IMR-90 (cell line): Measurements from ENCODE around the gene NISCH. TPM values are rescaled to one million over a fixed set of nuclear protein-coding genes. Genes with fewer than 3 reads are reported as not detected.

Experiments
- ATAC-seq: fragments of 200-7000 bp; cut with Tn5 transposase; 2 replicates; pipeline ENCODE4 v1.9.1; 2020; ENCODE audit warnings: low read depth, mild to moderate bottlenecking, moderate library complexity
- BruUV-seq: library from RNA; stranded (reverse); fragments of 400-500 nt; replicated peaks from 2 replicates; lab custom pipeline; 2021; lab: Mats Ljungman, UMichigan
- CTCF ChIA-PET: fragments of 300-600 bp; formaldehyde crosslinking; extraction: SDS; loops from one replicate; lab custom pipeline; 2021; ENCODE audit warnings: antibody characterized with exemption; lab: Yijun Ruan, JAX
- POLR2A ChIA-PET: fragments of 300-600 bp; sonication (Branson Sonifier 250); formaldehyde crosslinking; loops from one replicate; lab custom pipeline; 2022; ENCODE audit warnings: antibody characterized with exemption; ENCODE audit not compliant: unreplicated experiment; lab: Charles Lee
- DNase-seq: peaks from one replicate; pipeline ENCODE4 v3.0.0; 2013
- H2AFZ ChIP-seq: replicated peaks from 2 replicates; pipeline ENCODE3; 2013; ENCODE audit warnings: low read length, mild to moderate bottlenecking; ENCODE audit not compliant: poor library complexity
- H2AK5ac ChIP-seq: 2 replicates; pipeline ENCODE4 v1.6.1; 2013; ENCODE audit warnings: low read depth, low read length, inconsistent platforms
- H2AK9ac ChIP-seq: replicated peaks from 2 replicates; pipeline ENCODE3; 2013; ENCODE audit warnings: mild to moderate bottlenecking, low read depth, low read length, moderate library complexity; ENCODE audit not compliant: poor library complexity
- H2BK120ac ChIP-seq: 2 replicates; pipeline ENCODE4 v1.6.1; 2013; ENCODE audit warnings: low read depth, low read length, inconsistent platforms
- H2BK15ac ChIP-seq: 3 replicates; pipeline ENCODE4 v1.6.1; 2013; ENCODE audit warnings: low read depth, low read length, inconsistent platforms
- H2BK20ac ChIP-seq: 2 replicates; pipeline ENCODE4 v1.6.1; 2013; ENCODE audit warnings: low read depth, mild to moderate bottlenecking, inconsistent platforms, low read length, moderate library complexity
- H2BK5ac ChIP-seq: 2 replicates; pipeline ENCODE4 v1.6.1; 2013; ENCODE audit warnings: mild to moderate bottlenecking, low read depth, low read length, inconsistent platforms; ENCODE audit not compliant: poor library complexity, severe bottlenecking
- H3K14ac ChIP-seq: replicated peaks from 2 replicates; pipeline ENCODE4 v1.6.1; 2013; ENCODE audit warnings: low read depth, low read length, inconsistent platforms
- H3K18ac ChIP-seq: 2 replicates; pipeline ENCODE4 v1.6.1; 2013; ENCODE audit warnings: low read depth, low read length, control low read depth
- H3K23ac ChIP-seq: 2 replicates; pipeline ENCODE4 v1.6.1; 2013; ENCODE audit warnings: low read depth, low read length, inconsistent platforms
- H3K27ac ChIP-seq: 2 replicates; pipeline ENCODE4 v1.5.1; 2013; ENCODE audit warnings: mild to moderate bottlenecking, control low read depth, low read length; ENCODE audit not compliant: insufficient read depth
- H3K27me3 ChIP-seq: 2 replicates; pipeline ENCODE4 v1.6.1; 2013; ENCODE audit warnings: low read length; ENCODE audit not compliant: control insufficient read depth, insufficient read depth
- H3K36me3 ChIP-seq: 2 replicates; pipeline ENCODE4 v1.6.1; 2013; ENCODE audit warnings: low read length, mixed read lengths; ENCODE audit not compliant: control insufficient read depth, insufficient read depth
- H3K4ac ChIP-seq: 2 replicates; pipeline ENCODE4 v1.6.1; 2013; ENCODE audit warnings: low read depth, low read length, inconsistent platforms
- H3K4me1 ChIP-seq: 2 replicates; pipeline ENCODE4 v1.6.1; 2013; ENCODE audit warnings: low read length, mixed read lengths; ENCODE audit not compliant: control insufficient read depth, insufficient read depth
- H3K4me2 ChIP-seq: 2 replicates; pipeline ENCODE4 v1.6.1; 2013; ENCODE audit warnings: low read depth, mild to moderate bottlenecking, control low read depth, low read length, moderate library complexity
- H3K4me3 ChIP-seq: 2 replicates; pipeline ENCODE4 v1.5.1; 2013; ENCODE audit warnings: low read depth, mild to moderate bottlenecking, control low read depth, low read length, moderate library complexity; ENCODE audit not compliant: insufficient read depth
- H3K56ac ChIP-seq: 2 replicates; pipeline ENCODE4 v1.6.1; 2013; ENCODE audit warnings: low read length, inconsistent platforms; ENCODE audit not compliant: insufficient read depth; ENCODE audit errors: extremely low read depth
- H3K79me1 ChIP-seq, 2 experiments: 2 replicates each; pipeline ENCODE4 v1.6.1; 2013; ENCODE audit warnings: low read length in 2 of 2, inconsistent platforms in 1 of 2, low read depth in 1 of 2
- H3K9ac ChIP-seq: 2 replicates; pipeline ENCODE4 v1.6.1; 2013; ENCODE audit warnings: low read depth, low read length, control low read depth
- H3K9me1 ChIP-seq: 2 replicates; pipeline ENCODE4 v1.6.1; 2013; ENCODE audit warnings: low read length, inconsistent platforms; ENCODE audit not compliant: insufficient read depth
- H3K9me3 ChIP-seq: 2 replicates; pipeline ENCODE4 v1.6.1; 2013; ENCODE audit warnings: low read length; ENCODE audit not compliant: control insufficient read depth, insufficient read depth
- H4K20me1 ChIP-seq: 2 replicates; pipeline ENCODE4 v1.6.1; 2013; ENCODE audit warnings: low read length, inconsistent platforms; ENCODE audit not compliant: insufficient read depth
- H4K5ac ChIP-seq: 2 replicates; pipeline ENCODE4 v1.6.1; 2013; ENCODE audit warnings: mild to moderate bottlenecking, low read depth, low read length, control low read depth
- H4K8ac ChIP-seq, 2 experiments: 2 replicates each; pipeline ENCODE4 v1.6.1; 2013; ENCODE audit warnings: low read depth in 2 of 2, low read length in 2 of 2, control low read depth in 1 of 2, inconsistent platforms in 1 of 2
- H4K91ac ChIP-seq: 2 replicates; pipeline ENCODE4 v1.6.1; 2013; ENCODE audit warnings: low read depth, low read length, inconsistent platforms; ENCODE audit not compliant: insufficient read depth
- BHLHE40 ChIP-seq: fragments of 150-350 bp; IDR thresholded peaks from 2 replicates; pipeline ENCODE4 v1.6.1; 2016; ENCODE audit warnings: mild to moderate bottlenecking, low read depth, low read length
- CEBPB ChIP-seq: IDR thresholded peaks from 2 replicates; pipeline ENCODE4 v1.6.1; 2012; ENCODE audit warnings: low read depth, low read length, improper control_type of control experiment
- ELK1 ChIP-seq: fragments of 150-350 bp; IDR thresholded peaks from 2 replicates; pipeline ENCODE4 v1.6.1; 2016; ENCODE audit warnings: low read depth, mild to moderate bottlenecking, low read length, moderate library complexity, borderline replicate concordance
- MAFK ChIP-seq: IDR thresholded peaks from 2 replicates; pipeline ENCODE4 v1.6.1; 2012; ENCODE audit warnings: low read depth, low read length, improper control_type of control experiment
- MAZ ChIP-seq: IDR thresholded peaks from 2 replicates; pipeline ENCODE4 v1.6.1; 2012; ENCODE audit warnings: low read depth, mild to moderate bottlenecking, low read length, improper control_type of control experiment, moderate library complexity, borderline replicate concordance
- NFE2L2 ChIP-seq: fragments of 150-350 bp; IDR thresholded peaks from 2 replicates; pipeline ENCODE4 v1.6.1; 2016; ENCODE audit warnings: low read depth, mild to moderate bottlenecking, low read length
- POLR2A ChIP-seq: IDR thresholded peaks from 2 replicates; pipeline ENCODE4 v1.6.1; 2012; ENCODE audit warnings: mild to moderate bottlenecking, low read depth, low read length
- RAD21 ChIP-seq: IDR thresholded peaks from 2 replicates; pipeline ENCODE4 v1.6.1; 2012; ENCODE audit warnings: low read length, improper control_type of control experiment
- USF2 ChIP-seq: fragments of 150-350 bp; IDR thresholded peaks from 2 replicates; pipeline ENCODE4 v1.6.1; 2017; ENCODE audit warnings: mild to moderate bottlenecking, antibody characterized with exemption, low read length, low read depth
- WGBS, 2 experiments: methylation state at CpG; one replicate each; pipeline versions ENCODE4 v1.1.5 to v1.1.7; 2013; ENCODE audit warnings: missing lambda C conversion rate in 2 of 2; ENCODE audit not compliant: insufficient read length in 1 of 2; ENCODE audit errors: extremely low coverage in 2 of 2; 5-methylcytosine and 5-hydroxymethylcytosine counted together
- dilution Hi-C: fragments of 300-500 bp; cut with HindIII; formaldehyde crosslinking; loops from one replicate; pipeline ENCODE4 v1.14.3; 2018; ENCODE audit warnings: low sequenced_read_pairs; ENCODE audit not compliant: unreplicated experiment
- in situ Hi-C: fragments of 300-500 bp; cut with MboI; formaldehyde crosslinking; loops from 3 replicates; pipeline ENCODE4 v1.14.3; 2019; ENCODE audit warnings: low sequenced_read_pairs, inconsistent platforms, mixed read lengths
- intact Hi-C: fragments of 100-400 bp; cut with micrococcal nuclease; formaldehyde crosslinking; loops from 2 replicates; pipeline ENCODE4 v1.10.0; 2022
- polyA plus RNA-seq, 3 experiments: library from polyadenylated mRNA; depleted of rRNA; stranded (reverse); fragments of >200 nt; gene quantifications; 2 replicates each; pipeline ENCODE4 v1.2.3, GENCODE V29; 2012; ENCODE audit warnings: low replicate concordance in 1 of 3
- total RNA-seq: library from RNA; depleted of rRNA; stranded (reverse); fragments of >200 nt; gene quantifications from 2 replicates; pipeline ENCODE4 v1.2.3, GENCODE V29; 2012

The NISCH gene
- total and polyA plus RNA-seq, 2 of the 4 experiments (the other 2 are of a cell fraction) = 36.9 to 86.0 TPM

GRCh38 chr3:52488746-52489145 lies 33.3 kb downstream of the NISCH start:
- peaks cover 3% of the 10 kb centered on the region; the same call in 1 of the 2 replicates for H3K9me1 ChIP-seq

More at GRCh38 chr3:52488746-52489145, 33.3 kb downstream of the NISCH start:
- H3K56ac ChIP-seq = no peak overlapping the region
- H4K91ac ChIP-seq = no peak overlapping the region
- in situ Hi-C loops (no loop called here), intact Hi-C loops (no loop called here), dilution Hi-C loops (no loop called here)
- H3K9me3 ChIP-seq = no peaks in the 10 kb centered on the region
- ATAC-seq = no peak
- H3K9ac ChIP-seq = no peak overlapping the region
- WGBS, 2 experiments = 90% methylated on average over 2 of the region's 3 CpGs; no CpG with 5 or more reads in 1 of the 2 experiments
- H4K20me1 ChIP-seq = peaks cover 22% of the 10 kb centered on the region
- H2AK9ac ChIP-seq = no peak overlapping the region
- no peak overlapping the region for H3K18ac ChIP-seq
- H3K36me3 ChIP-seq = peaks cover 86% of the 10 kb centered on the region
- H3K27ac ChIP-seq = no peak overlapping the region
- peaks cover 4 to 32% of the 10 kb centered on the region in 2 experiments; a peak in 3 of 4 replicates for H3K79me1 ChIP-seq
- TF ChIP-seq MAZ (no peak), BHLHE40 (no peak), NFE2L2 (no peak), POLR2A (no peak), MAFK (no peak), ELK1 (no peak), CEBPB (no peak), RAD21 (no peak), USF2 (no peak)
- H3K4ac ChIP-seq = no peak overlapping the region
- no peaks in the 10 kb centered on the region for H3K27me3 ChIP-seq
- no peak overlapping the region for H2AK5ac ChIP-seq
- H3K23ac ChIP-seq = no peak overlapping the region
- POLR2A ChIA-PET = no interaction called here
- H3K4me1 ChIP-seq = peaks cover 4% of the 10 kb centered on the region; the same call in 1 of the 2 replicates
- CTCF ChIA-PET = no interaction called here
- no peak overlapping the region for H2BK20ac ChIP-seq
- H2BK5ac ChIP-seq = no peak overlapping the region
- no peak overlapping the region for H4K5ac ChIP-seq
- no peak overlapping the region for H3K4me2 ChIP-seq
- no peak overlapping the region for H3K4me3 ChIP-seq
- no peak for DNase-seq
- BruUV-seq = no TSS peak
- no peak overlapping the region for H2BK15ac ChIP-seq
- H2AFZ ChIP-seq = no peak overlapping the region
- H2BK120ac ChIP-seq = no peak overlapping the region
- no peak overlapping the region for H4K8ac ChIP-seq
- no peak overlapping the region for H3K14ac ChIP-seq
